ENCODE data around the gene KRTAP12-2. TPM values are rescaled to one million over a fixed set of nuclear protein-coding genes. Genes with fewer than 3 reads are reported as not detected.

The KRTAP12-2 gene
- total RNA-seq, 1 experiment from 2014 or later = not detected

GRCh38 chr21:44619886-44620285, 46.8 kb downstream of the KRTAP12-2 start:
- ChIA-PET POLR2A (no interaction called here), CTCF (interaction anchor here (0.6 kb wide), 1 partner anchor 18 kb away, joined by 3 read pairs; no protein-coding TSS in a partner anchor)
- peaks cover 53% of the 10 kb centered on the region for H3K9me3 Mint-ChIP-seq (ENCODE audit: unreplicated experiment)
- intact Hi-C loops (cut with micrococcal nuclease; ENCODE audit: unreplicated experiment) = no loop called here
- H3K4me3 ChIP-seq (ENCODE audit: low read depth, low read length) = no peak overlapping the region
- no peak for DNase-seq
- BruUV-seq (replicated peaks) = no TSS peak
- TF ChIP-seq CTCF (IDR thresholded peaks at IDR 0.05; ENCODE audit: insufficient read depth in 1 of 2, low read depth in 1 of 2, low read length in 1 of 2, severe bottlenecking in 1 of 2, unreplicated experiment in 1 of 2) = no peak
- H3K4me1 Mint-ChIP-seq (ENCODE audit: low read depth, unreplicated experiment) = no peaks in the 10 kb centered on the region
- H3K4me3 Mint-ChIP-seq (ENCODE audit: unreplicated experiment) = no peak overlapping the region
- no peaks in the 10 kb centered on the region for H3K36me3 Mint-ChIP-seq (ENCODE audit: insufficient read depth, unreplicated experiment)
- no peaks in the 10 kb centered on the region for H3K36me3 ChIP-seq (ENCODE audit: control insufficient read depth, insufficient read depth, low read length)
- peaks cover 24% of the 10 kb centered on the region for H3K9me3 ChIP-seq
- no peaks in the 10 kb centered on the region for H3K4me1 ChIP-seq
- no peaks in the 10 kb centered on the region for H3K27me3 ChIP-seq (replicated peaks; ENCODE audit: control insufficient read depth, insufficient read depth, low read length)
- no peak overlapping the region for H3K27ac Mint-ChIP-seq (ENCODE audit: unreplicated experiment)
- H3K27me3 Mint-ChIP-seq (ENCODE audit: insufficient read depth, unreplicated experiment) = peaks cover 6% of the 10 kb centered on the region

- Histone ChIP-seq H3K4me1 (no peaks in the 10 kb centered on the region), H3K27me3 (replicated peaks; ENCODE audit: control insufficient read depth, insufficient read depth, low read length) (no peaks in the 10 kb centered on the region), H3K9me3 (peaks cover 21% of the 10 kb centered on the region), H3K36me3 (ENCODE audit: control insufficient read depth, insufficient read depth, low read length) (no peaks in the 10 kb centered on the region), H3K4me3 (ENCODE audit: low read depth, low read length) (no peak overlapping the region)
- no peaks in the 10 kb centered on the region for H3K36me3 Mint-ChIP-seq (ENCODE audit: insufficient read depth, unreplicated experiment)
- no TSS peak for BruUV-seq (replicated peaks)
- H3K4me3 Mint-ChIP-seq (ENCODE audit: unreplicated experiment) = no peak overlapping the region
- DNase-seq = no peak
- no peaks in the 10 kb centered on the region for H3K4me1 Mint-ChIP-seq (ENCODE audit: low read depth, unreplicated experiment)
- H3K27me3 Mint-ChIP-seq (ENCODE audit: insufficient read depth, unreplicated experiment) = peaks cover 6% of the 10 kb centered on the region
- intact Hi-C loops (cut with micrococcal nuclease; ENCODE audit: unreplicated experiment) = no loop called here
- ChIA-PET CTCF (no interaction called here), POLR2A (no interaction called here)
- peaks cover 43% of the 10 kb centered on the region for H3K9me3 Mint-ChIP-seq (ENCODE audit: unreplicated experiment)
- no peak overlapping the region for H3K27ac Mint-ChIP-seq (ENCODE audit: unreplicated experiment)
- no peak for TF ChIP-seq CTCF (IDR thresholded peaks at IDR 0.05; ENCODE audit: insufficient read depth in 1 of 2, low read depth in 1 of 2, low read length in 1 of 2, severe bottlenecking in 1 of 2, unreplicated experiment in 1 of 2)
Measured at GRCh38 chr21:44618909-44619308, 47.8 kb downstream of the KRTAP12-2 start.

GRCh38 chr21:44618504-44618903, 48.2 kb downstream of the KRTAP12-2 start:
- H3K9me3 Mint-ChIP-seq (ENCODE audit: unreplicated experiment) = peaks cover 39% of the 10 kb centered on the region
- H3K36me3 ChIP-seq (ENCODE audit: control insufficient read depth, insufficient read depth, low read length) = no peaks in the 10 kb centered on the region
- no peak for TF ChIP-seq CTCF (IDR thresholded peaks at IDR 0.05; ENCODE audit: insufficient read depth in 1 of 2, low read depth in 1 of 2, low read length in 1 of 2, severe bottlenecking in 1 of 2, unreplicated experiment in 1 of 2)
- no peak overlapping the region for H3K4me3 Mint-ChIP-seq (ENCODE audit: unreplicated experiment)
- BruUV-seq (replicated peaks) = no TSS peak
- intact Hi-C loops (cut with micrococcal nuclease; ENCODE audit: unreplicated experiment) = no loop called here
- no peaks in the 10 kb centered on the region for H3K4me1 Mint-ChIP-seq (ENCODE audit: low read depth, unreplicated experiment)
- H3K4me3 ChIP-seq (ENCODE audit: low read depth, low read length) = no peak overlapping the region
- POLR2A ChIA-PET = no interaction called here
- CTCF ChIA-PET = no interaction called here
- no peaks in the 10 kb centered on the region for H3K36me3 Mint-ChIP-seq (ENCODE audit: insufficient read depth, unreplicated experiment)
- DNase-seq = no peak
- no peak overlapping the region for H3K27ac Mint-ChIP-seq (ENCODE audit: unreplicated experiment)
- H3K9me3 ChIP-seq = peaks cover 17% of the 10 kb centered on the region
- no peaks in the 10 kb centered on the region for H3K4me1 ChIP-seq
- peaks cover 6% of the 10 kb centered on the region for H3K27me3 Mint-ChIP-seq (ENCODE audit: insufficient read depth, unreplicated experiment)
- H3K27me3 ChIP-seq (replicated peaks; ENCODE audit: control insufficient read depth, insufficient read depth, low read length) = no peaks in the 10 kb centered on the region

All from Caco-2 (cell line).